HCT116 (cell line): ENCODE data around the gene ST6GALNAC5. TPM values are rescaled to one million over a fixed set of nuclear protein-coding genes. Genes with fewer than 3 reads are reported as not detected.

ENCODE experiments used
- ATAC-seq: fragments of 200-7000 bp; cut with Tn5 transposase; 2 replicates; pipeline ENCODE4 v1.9.1; 2020; ENCODE audit warnings: mild to moderate bottlenecking, moderate library complexity
- BruUV-seq: library from RNA; stranded (reverse); fragments of 400-500 nt; replicated peaks from 2 replicates; lab custom pipeline; 2021; lab: Mats Ljungman, UMichigan
- CTCF ChIA-PET: fragments of 300-600 bp; sonication (Branson Sonifier 250); formaldehyde crosslinking; loops from one replicate; lab custom pipeline; 2021; ENCODE audit warnings: antibody characterized with exemption; lab: Charles Lee
- POLR2A ChIA-PET: fragments of 300-600, 350-600 bp; sonication (Branson Sonifier 250); formaldehyde crosslinking; loops from one replicate; lab custom pipeline; 2021; ENCODE audit warnings: antibody characterized with exemption; lab: Charles Lee
- RAD21 ChIA-PET, 2 experiments: fragments of 300-600 bp; sonication (Branson Sonifier 250); formaldehyde crosslinking; loops; one replicate each; lab custom pipeline; 2023; ENCODE audit warnings: low total read pairs in 2 of 2; ENCODE audit not compliant: uncharacterized antibody in 2 of 2, unreplicated experiment in 2 of 2, low non-redundant PET in 1 of 2; lab: Charles Lee
- DNase-seq: peaks from one replicate; pipeline ENCODE4 v3.0.0-alpha.2; 2010; ENCODE audit warnings: low read depth, low spot score
- H2AFZ ChIP-seq: fragments of 200-600 bp; shearing (Covaris generic), sonication (generic); 2 replicates; pipeline ENCODE4 v1.6.1; 2017; ENCODE audit warnings: low read depth, mixed run types, mixed read lengths, antibody characterized with exemption, low read length; ENCODE audit not compliant: poor library complexity, severe bottlenecking
- H3K27ac ChIP-seq: 2 replicates; pipeline ENCODE4 v1.5.1; 2012; ENCODE audit warnings: low read depth, low read length
- H3K27me3 ChIP-seq: fragments of 200-600 bp; sonication (generic); 2 replicates; pipeline ENCODE4 v1.6.1; 2016; ENCODE audit warnings: mixed run types, low read length, mixed read lengths; ENCODE audit not compliant: insufficient read depth
- H3K36me3 ChIP-seq, 2 experiments: fragments of 200-500 bp in 1 of 2; fragments of 200-600 bp in 1 of 2; sonication (Bioruptor generic) in 1 of 2; sonication (generic) in 1 of 2; 2 replicates each; pipeline versions ENCODE4 v1.5.1 to v1.6.1; 2014 to 2016; ENCODE audit warnings: low read length in 2 of 2, inconsistent platforms in 1 of 2, mixed read lengths in 1 of 2, mixed run types in 1 of 2; ENCODE audit not compliant: insufficient read depth in 2 of 2, control insufficient read depth in 1 of 2
- H3K4me1 ChIP-seq, 2 experiments: fragments of 200-600 bp in 1 of 2; sonication (generic) in 1 of 2; 2 replicates each; pipeline versions ENCODE4 v1.5.1 to v1.6.1; 2012 to 2017; ENCODE audit warnings: low read length in 2 of 2, inconsistent platforms in 1 of 2, mild to moderate bottlenecking in 1 of 2, mixed read lengths in 1 of 2, mixed run types in 1 of 2, moderate library complexity in 1 of 2; ENCODE audit not compliant: insufficient read depth in 2 of 2, control insufficient read depth in 1 of 2
- H3K4me2 ChIP-seq: fragments of 200-600 bp; sonication (generic); 2 replicates; pipeline ENCODE4 v1.6.1; 2017; ENCODE audit warnings: mixed run types, low read length, mixed read lengths
- H3K4me3 ChIP-seq, 2 experiments: fragments of 200-600 bp in 1 of 2; sonication (generic) in 1 of 2; replicated peaks in 1 of 2; 2 replicates each; pipeline ENCODE4 v1.5.1; 2011 to 2016; ENCODE audit warnings: low read length in 2 of 2, control low read depth in 1 of 2, low read depth in 1 of 2, mild to moderate bottlenecking in 1 of 2, mixed read lengths in 1 of 2, mixed run types in 1 of 2
- H3K79me2 ChIP-seq: fragments of 200-600 bp; sonication (generic); 2 replicates; pipeline ENCODE4 v1.6.1; 2017; ENCODE audit warnings: mild to moderate bottlenecking, mixed run types, low read length, moderate library complexity, mixed read lengths; ENCODE audit not compliant: insufficient read depth
- H3K9ac ChIP-seq: fragments of 200-600 bp; sonication (generic); 2 replicates; pipeline ENCODE4 v1.6.1; 2016; ENCODE audit warnings: low read length, mixed read lengths
- H3K9me2 ChIP-seq: fragments of 200-600 bp; sonication (generic), shearing (Covaris generic); 2 replicates; pipeline ENCODE4 v1.6.1; 2017; ENCODE audit warnings: mixed run types, mild to moderate bottlenecking, moderate library complexity; ENCODE audit not compliant: insufficient read depth
- H3K9me3 ChIP-seq, 2 experiments: fragments of 200-500 bp in 1 of 2; fragments of 200-600 bp in 1 of 2; sonication (Bioruptor generic) in 1 of 2; sonication (generic) in 1 of 2; 2 replicates each; pipeline ENCODE4 v1.6.1; 2014 to 2017; ENCODE audit warnings: low read length in 2 of 2, mixed read lengths in 2 of 2, inconsistent platforms in 1 of 2, low read depth in 1 of 2, mild to moderate bottlenecking in 1 of 2, mixed run types in 1 of 2, moderate library complexity in 1 of 2; ENCODE audit not compliant: control insufficient read depth in 1 of 2, insufficient read depth in 1 of 2
- H4K20me1 ChIP-seq: fragments of 200-600 bp; sonication (generic), shearing (Covaris generic); 2 replicates; pipeline ENCODE4 v1.6.1; 2017; ENCODE audit warnings: mixed run types, mild to moderate bottlenecking, moderate library complexity; ENCODE audit not compliant: insufficient read depth
- ATF3 ChIP-seq: IDR thresholded peaks from 2 replicates; pipeline ENCODE4 v1.6.1; 2012
- CBX3 ChIP-seq: IDR thresholded peaks from 2 replicates; pipeline ENCODE4 v1.6.1; 2012; ENCODE audit warnings: low read depth
- CEBPB ChIP-seq: IDR thresholded peaks from 2 replicates; pipeline ENCODE4 v1.6.1; 2012; ENCODE audit warnings: low read depth
- CTCF ChIP-seq, 3 experiments: fragments of 200-600 bp in 1 of 3; sonication (generic) in 1 of 3; IDR thresholded peaks in 2 of 3; conservative IDR thresholded peaks in 1 of 3; 2 replicates each; pipeline ENCODE4 v1.5.1; 2012 to 2017; ENCODE audit warnings: low read depth in 2 of 3, low read length in 2 of 3, antibody characterized with exemption in 1 of 3, borderline replicate concordance in 1 of 3, control low read depth in 1 of 3, mild to moderate bottlenecking in 1 of 3, mixed read lengths in 1 of 3, mixed run types in 1 of 3, moderate library complexity in 1 of 3; ENCODE audit not compliant: insufficient read depth in 1 of 3
- EGR1 ChIP-seq: IDR thresholded peaks from 2 replicates; pipeline ENCODE4 v1.6.1; 2012; ENCODE audit warnings: low read depth
- ELF1 ChIP-seq: IDR thresholded peaks from 2 replicates; pipeline ENCODE4 v1.6.1; 2012; ENCODE audit warnings: low read depth, borderline replicate concordance
- EZH2 ChIP-seq: fragments of 200-600 bp; sonication (generic); IDR thresholded peaks from 2 replicates; pipeline ENCODE4 v1.6.1; 2017; ENCODE audit warnings: antibody characterized with exemption, mixed run types
- EZH2phosphoT487 ChIP-seq: fragments of 200-600 bp; IDR thresholded peaks from 2 replicates; pipeline ENCODE4 v1.6.1; 2018; ENCODE audit warnings: antibody characterized with exemption, borderline replicate concordance
- FOSL1 ChIP-seq: IDR thresholded peaks from 2 replicates; pipeline ENCODE4 v1.6.1; 2012; ENCODE audit warnings: low read depth
- JUND ChIP-seq: IDR thresholded peaks from 2 replicates; pipeline ENCODE4 v1.6.1; 2012
- POLR2A ChIP-seq: IDR thresholded peaks from 2 replicates; pipeline ENCODE4 v1.7.0; 2011; ENCODE audit warnings: borderline replicate concordance; ENCODE audit not compliant: insufficient read depth, insufficient read length; ENCODE audit errors: extremely low read depth
- RAD21 ChIP-seq: IDR thresholded peaks from 2 replicates; pipeline ENCODE4 v1.6.1; 2012; ENCODE audit warnings: low read depth, mild to moderate bottlenecking
- REST ChIP-seq: IDR thresholded peaks from 2 replicates; pipeline ENCODE4 v1.6.1; 2012; ENCODE audit warnings: low read depth
- SIN3A ChIP-seq: IDR thresholded peaks from 2 replicates; pipeline ENCODE4 v1.6.1; 2012; ENCODE audit warnings: low read depth
- SRF ChIP-seq: IDR thresholded peaks from 2 replicates; pipeline ENCODE4 v1.6.1; 2012; ENCODE audit warnings: low read depth
- TCF7L2 ChIP-seq: IDR thresholded peaks from 2 replicates; pipeline ENCODE4 v1.7.0; 2011; ENCODE audit warnings: borderline replicate concordance, inconsistent platforms; ENCODE audit not compliant: insufficient read depth, insufficient read length; ENCODE audit errors: extremely low read depth
- YY1 ChIP-seq: IDR thresholded peaks from 2 replicates; pipeline ENCODE4 v1.6.1; 2011; ENCODE audit warnings: low read length, low read depth, moderate library complexity, mild to moderate bottlenecking; ENCODE audit not compliant: insufficient replicate concordance; ENCODE audit errors: extremely low read depth
- ZBTB33 ChIP-seq: IDR thresholded peaks from 2 replicates; pipeline ENCODE4 v1.6.1; 2011; ENCODE audit warnings: mild to moderate bottlenecking, low read length, moderate library complexity; ENCODE audit not compliant: insufficient replicate concordance; ENCODE audit errors: extremely low read depth
- ZNF274 ChIP-seq: fragments of 200-500 bp; sonication (Bioruptor generic); IDR thresholded peaks from 2 replicates; pipeline ENCODE4 v1.6.1; 2014; ENCODE audit warnings: mild to moderate bottlenecking, low read depth, low read length, inconsistent platforms
- intact Hi-C: fragments of 100-400 bp; cut with micrococcal nuclease; formaldehyde crosslinking; loops from 2 replicates; pipeline ENCODE4 v1.10.0; 2022
- total RNA-seq: library from RNA; stranded (reverse); gene quantifications from one replicate; pipeline ENCODE4 v1.2.1, GENCODE V29; 2021; ENCODE audit not compliant: unreplicated experiment

The ST6GALNAC5 gene
- total RNA-seq, 1 experiment from 2014 or later = 1.2 TPM

GRCh38 chr1:76856104-76856503 is 11.2 kb upstream of the ST6GALNAC5 start:
- no peaks in the 10 kb centered on the region for H3K27me3 ChIP-seq
- ChIA-PET CTCF (no interaction called here), RAD21 (no interaction called here), POLR2A (no interaction called here)
- H3K4me1 ChIP-seq = no peaks in the 10 kb centered on the region
- ATAC-seq (no peak), DNase-seq (no peak)
- intact Hi-C loops = no loop called here
- no peaks in the 10 kb centered on the region for H4K20me1 ChIP-seq
- no peaks in the 10 kb centered on the region for H3K9me2 ChIP-seq
- no TSS peak for BruUV-seq
- no peak overlapping the region for H2AFZ ChIP-seq
- H3K9ac ChIP-seq = no peak overlapping the region
- H3K4me3 ChIP-seq = no peak overlapping the region
- H3K27ac ChIP-seq = no peak overlapping the region
- H3K4me2 ChIP-seq = no peak overlapping the region
- no peaks in the 10 kb centered on the region for H3K36me3 ChIP-seq
- H3K9me3 ChIP-seq = no peaks in the 10 kb centered on the region
- no peaks in the 10 kb centered on the region for H3K79me2 ChIP-seq
- TF ChIP-seq ZBTB33 (no peak), TCF7L2 (no peak), CBX3 (no peak), REST (no peak), EZH2phosphoT487 (no peak), CEBPB (no peak), EZH2 (no peak), ATF3 (no peak), ELF1 (no peak), FOSL1 (no peak), ZNF274 (no peak), SIN3A (no peak), CTCF (IDR thresholded peaks at IDR 0.05 in 2 of 3, conservative IDR thresholded peaks at IDR 0.05 in 1 of 3; ENCODE audit: borderline replicate concordance in 1 of 3, insufficient read depth in 1 of 3, low read depth in 2 of 3, low read length in 2 of 3) (no peak), EGR1 (no peak), POLR2A (no peak), JUND (no peak), YY1 (no peak), SRF (no peak), RAD21 (no peak)
